ENCODE measurements around the gene CDHR3.

GRCh38 chr7:106048706-106049020 is 85.6 kb downstream of the CDHR3 start:
- TF ChIP-seq REST (tag by site-specific recombination; IDR thresholded peaks at IDR 0.05) (no peak), ZNF488 (tag by site-specific recombination; IDR thresholded peaks at IDR 0.05) (no peak), ZNF610 (tag by site-specific recombination; IDR thresholded peaks at IDR 0.05; ENCODE audit: borderline replicate concordance) (no peak), MEIS1 (CRISPR knock-in tag; IDR thresholded peaks at IDR 0.05; ENCODE audit: borderline replicate concordance) (no peak), ZBTB49 (tag by site-specific recombination; IDR thresholded peaks at IDR 0.05; ENCODE audit: low read depth) (no peak), ZSCAN16 (tag by site-specific recombination; IDR thresholded peaks at IDR 0.05) (no peak), CTCF (tag by site-specific recombination; IDR thresholded peaks at IDR 0.05) (no peak), ZNF76 (tag by site-specific recombination; IDR thresholded peaks at IDR 0.05; ENCODE audit: borderline replicate concordance, low read depth) (no peak)

Data from HEK293 (cell line).